PFSK-1 (cell line): ENCODE results near the gene FOXO4.

Experiments used
- FOXP2 ChIP-seq: optimal IDR thresholded peaks from 2 replicates; pipeline ENCODE3; 2011; ENCODE audit warnings: borderline replicate concordance, control low read depth, inconsistent platforms; ENCODE audit not compliant: insufficient read depth; ENCODE audit errors: extremely low read length, extremely low read depth
- POLR2AphosphoS5 ChIP-seq: IDR thresholded peaks from 2 replicates; pipeline ENCODE4 v1.6.1; 2012; ENCODE audit warnings: low read depth, mild to moderate bottlenecking, control low read depth, low read length, moderate library complexity
- SIN3A ChIP-seq: IDR thresholded peaks from 2 replicates; pipeline ENCODE4 v1.6.1; 2012; ENCODE audit warnings: mild to moderate bottlenecking, low read length, moderate library complexity, borderline replicate concordance; ENCODE audit not compliant: insufficient read depth
- TAF1 ChIP-seq: IDR thresholded peaks from 2 replicates; pipeline ENCODE4 v1.6.1; 2012; ENCODE audit warnings: low read length, control low read depth, borderline replicate concordance; ENCODE audit not compliant: insufficient read depth
- TF ChIP-seq, protein P1 (sequence below), 2 experiments: IDR thresholded peaks; 2 replicates each; pipeline versions ENCODE4 v1.6.1 to v1.8.0; 2011 to 2012; ENCODE audit warnings: low read depth in 2 of 2, low read length in 2 of 2, control low read depth in 1 of 2, inconsistent platforms in 1 of 2, mild to moderate bottlenecking in 1 of 2, moderate library complexity in 1 of 2; ENCODE audit not compliant: insufficient read depth in 1 of 2

FOXO4 gene

DNA sequence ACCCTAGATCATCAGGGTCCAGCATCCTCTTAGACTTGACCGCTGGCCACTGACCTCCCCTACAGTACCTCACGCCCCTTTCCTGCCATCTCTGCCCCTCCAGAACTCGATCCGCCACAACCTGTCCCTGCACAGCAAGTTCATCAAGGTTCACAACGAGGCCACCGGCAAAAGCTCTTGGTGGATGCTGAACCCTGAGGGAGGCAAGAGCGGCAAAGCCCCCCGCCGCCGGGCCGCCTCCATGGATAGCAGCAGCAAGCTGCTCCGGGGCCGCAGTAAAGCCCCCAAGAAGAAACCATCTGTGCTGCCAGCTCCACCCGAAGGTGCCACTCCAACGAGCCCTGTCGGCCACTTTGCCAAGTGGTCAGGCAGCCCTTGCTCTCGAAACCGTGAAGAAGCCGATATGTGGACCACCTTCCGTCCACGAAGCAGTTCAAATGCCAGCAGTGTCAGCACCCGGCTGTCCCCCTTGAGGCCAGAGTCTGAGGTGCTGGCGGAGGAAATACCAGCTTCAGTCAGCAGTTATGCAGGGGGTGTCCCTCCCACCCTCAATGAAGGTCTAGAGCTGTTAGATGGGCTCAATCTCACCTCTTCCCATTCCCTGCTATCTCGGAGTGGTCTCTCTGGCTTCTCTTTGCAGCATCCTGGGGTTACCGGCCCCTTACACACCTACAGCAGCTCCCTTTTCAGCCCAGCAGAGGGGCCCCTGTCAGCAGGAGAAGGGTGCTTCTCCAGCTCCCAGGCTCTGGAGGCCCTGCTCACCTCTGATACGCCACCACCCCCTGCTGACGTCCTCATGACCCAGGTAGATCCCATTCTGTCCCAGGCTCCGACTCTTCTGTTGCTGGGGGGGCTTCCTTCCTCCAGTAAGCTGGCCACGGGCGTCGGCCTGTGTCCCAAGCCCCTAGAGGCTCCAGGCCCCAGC lies 5.2 kb downstream of the FOXO4 start:
- no peak for TF ChIP-seq FOXP2
- no peak for TF ChIP-seq POLR2AphosphoS5
- TF ChIP-seq TAF1, result no peak
- no peak for TF ChIP-seq SIN3A
- TF ChIP-seq, protein P1, sequence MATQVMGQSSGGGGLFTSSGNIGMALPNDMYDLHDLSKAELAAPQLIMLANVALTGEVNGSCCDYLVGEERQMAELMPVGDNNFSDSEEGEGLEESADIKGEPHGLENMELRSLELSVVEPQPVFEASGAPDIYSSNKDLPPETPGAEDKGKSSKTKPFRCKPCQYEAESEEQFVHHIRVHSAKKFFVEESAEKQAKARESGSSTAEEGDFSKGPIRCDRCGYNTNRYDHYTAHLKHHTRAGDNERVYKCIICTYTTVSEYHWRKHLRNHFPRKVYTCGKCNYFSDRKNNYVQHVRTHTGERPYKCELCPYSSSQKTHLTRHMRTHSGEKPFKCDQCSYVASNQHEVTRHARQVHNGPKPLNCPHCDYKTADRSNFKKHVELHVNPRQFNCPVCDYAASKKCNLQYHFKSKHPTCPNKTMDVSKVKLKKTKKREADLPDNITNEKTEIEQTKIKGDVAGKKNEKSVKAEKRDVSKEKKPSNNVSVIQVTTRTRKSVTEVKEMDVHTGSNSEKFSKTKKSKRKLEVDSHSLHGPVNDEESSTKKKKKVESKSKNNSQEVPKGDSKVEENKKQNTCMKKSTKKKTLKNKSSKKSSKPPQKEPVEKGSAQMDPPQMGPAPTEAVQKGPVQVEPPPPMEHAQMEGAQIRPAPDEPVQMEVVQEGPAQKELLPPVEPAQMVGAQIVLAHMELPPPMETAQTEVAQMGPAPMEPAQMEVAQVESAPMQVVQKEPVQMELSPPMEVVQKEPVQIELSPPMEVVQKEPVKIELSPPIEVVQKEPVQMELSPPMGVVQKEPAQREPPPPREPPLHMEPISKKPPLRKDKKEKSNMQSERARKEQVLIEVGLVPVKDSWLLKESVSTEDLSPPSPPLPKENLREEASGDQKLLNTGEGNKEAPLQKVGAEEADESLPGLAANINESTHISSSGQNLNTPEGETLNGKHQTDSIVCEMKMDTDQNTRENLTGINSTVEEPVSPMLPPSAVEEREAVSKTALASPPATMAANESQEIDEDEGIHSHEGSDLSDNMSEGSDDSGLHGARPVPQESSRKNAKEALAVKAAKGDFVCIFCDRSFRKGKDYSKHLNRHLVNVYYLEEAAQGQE (IDR thresholded peaks at IDR 0.05; ENCODE audit: insufficient read depth in 1 of 2, low read depth in 2 of 2, low read length in 2 of 2), result no peak

DNA sequence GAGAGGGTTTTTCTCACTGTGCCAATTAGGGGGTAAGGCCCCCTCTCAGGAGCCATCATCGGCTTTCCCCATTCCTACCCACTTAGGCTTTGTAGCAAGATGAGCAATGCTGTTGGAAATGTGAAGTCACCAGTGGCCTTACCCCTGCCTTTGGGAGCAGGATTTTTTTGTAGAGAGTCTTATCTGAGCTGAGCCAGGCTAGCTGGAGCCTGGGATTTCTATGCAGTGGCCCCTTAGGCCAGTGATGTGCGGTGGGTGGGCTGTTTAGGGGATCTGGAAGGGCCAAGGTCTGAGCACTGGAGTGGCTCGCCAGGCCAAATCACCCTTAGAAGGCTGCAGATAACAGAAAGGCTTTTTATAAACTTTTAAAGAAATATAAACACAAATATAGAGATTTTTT lies 6.6 kb downstream of the FOXO4 start:
- TF ChIP-seq TAF1 (no peak), FOXP2 (no peak), SIN3A (no peak), POLR2AphosphoS5 (no peak)
- TF ChIP-seq, protein P1 (IDR thresholded peaks at IDR 0.05; ENCODE audit: insufficient read depth in 1 of 2, low read depth in 2 of 2, low read length in 2 of 2), result no peak

DNA sequence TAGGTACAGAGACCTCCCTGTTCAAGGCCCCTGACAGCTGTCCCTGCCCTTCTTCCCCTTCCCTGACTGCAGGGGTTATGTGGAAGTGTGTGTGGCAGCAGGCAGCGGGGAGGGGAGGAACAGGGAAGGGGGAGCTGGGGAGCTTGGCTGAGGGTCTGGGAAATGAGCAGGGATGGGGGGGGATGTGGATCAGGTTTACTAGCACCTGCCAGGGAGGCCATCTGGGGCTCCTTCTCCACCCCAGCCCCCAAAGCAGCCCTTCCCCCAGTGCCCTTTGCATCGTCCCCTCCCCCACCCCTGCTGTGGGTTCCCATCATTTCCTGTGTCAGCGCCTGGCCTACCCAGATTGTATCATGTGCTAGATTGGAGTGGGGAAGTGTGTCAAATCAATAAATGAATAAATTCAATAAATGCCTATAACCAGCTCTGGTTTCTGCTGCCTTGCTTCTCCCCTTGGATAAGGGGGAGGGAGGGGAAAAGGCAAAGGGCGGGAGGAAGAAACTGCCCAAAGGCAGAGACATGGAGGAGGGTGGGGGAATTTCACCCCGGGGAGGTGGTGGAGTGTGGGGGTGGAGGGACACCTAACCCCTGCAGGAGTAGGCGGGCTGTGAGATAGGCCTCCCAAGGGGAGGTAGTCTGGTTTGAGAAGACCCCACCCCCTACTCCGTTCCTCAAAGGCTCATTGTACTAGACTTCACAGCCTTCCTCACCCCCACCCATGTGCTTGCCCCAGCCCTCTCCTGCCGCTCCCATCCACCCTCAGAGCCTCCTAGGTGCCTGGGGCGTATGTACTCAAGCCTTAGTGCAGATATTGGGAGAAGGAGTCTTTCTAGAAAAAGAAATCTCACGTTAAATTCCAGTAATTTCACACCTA lies 7.7 kb downstream of the FOXO4 start:
- TF ChIP-seq FOXP2 (no peak), TAF1 (no peak), POLR2AphosphoS5 (no peak), SIN3A (no peak)
- TF ChIP-seq, protein P1 (IDR thresholded peaks at IDR 0.05; ENCODE audit: insufficient read depth in 1 of 2, low read depth in 2 of 2, low read length in 2 of 2), result no peak

DNA sequence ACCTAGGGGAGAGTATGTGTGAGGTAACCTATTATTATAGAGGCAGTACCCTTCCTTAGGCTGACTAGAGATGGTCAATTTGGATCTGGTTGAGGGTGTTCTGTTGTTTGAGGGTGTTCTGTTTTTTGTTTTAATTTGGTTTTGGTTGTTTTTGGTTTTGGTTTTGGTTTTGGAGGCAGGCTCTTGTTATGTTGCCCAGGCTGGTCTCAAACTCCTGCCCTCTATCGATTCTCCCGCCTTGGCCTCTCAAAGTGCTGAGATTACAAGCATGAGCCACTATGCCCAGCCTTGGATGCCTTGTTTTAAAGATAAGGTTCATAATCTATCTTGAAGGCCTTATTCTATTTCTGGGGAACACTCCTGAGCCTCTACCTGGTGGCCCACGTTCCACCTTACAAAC lies 10.0 kb downstream of the FOXO4 start:
- TF ChIP-seq TAF1 (no peak), POLR2AphosphoS5 (no peak), SIN3A (no peak), FOXP2 (no peak)
- TF ChIP-seq, protein P1 (IDR thresholded peaks at IDR 0.05; ENCODE audit: insufficient read depth in 1 of 2, low read depth in 2 of 2, low read length in 2 of 2), result no peak
